ENCODE measurements around the gene EEIG1.

DNA sequence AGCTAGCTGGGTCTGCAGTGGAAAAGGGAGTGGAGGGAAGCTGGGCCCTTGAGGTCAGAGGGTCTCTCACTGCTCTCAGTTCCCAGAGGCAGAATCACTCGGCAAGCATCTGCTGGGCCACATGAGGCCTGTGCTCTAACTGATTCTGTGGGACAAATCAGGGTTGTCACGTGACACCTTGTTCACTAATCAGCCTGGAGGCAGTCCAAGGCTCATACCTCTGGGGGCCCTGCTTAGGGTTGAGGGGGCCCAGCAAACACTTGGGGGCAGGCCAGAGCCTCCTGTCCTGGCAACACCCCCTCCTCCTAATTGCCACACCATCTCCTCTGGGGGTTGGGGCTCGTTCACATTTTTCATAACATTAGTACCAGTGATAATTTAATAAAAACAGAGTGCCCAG lies 34.1 kb downstream of the EEIG1 start:
- TF ChIP-seq TAF1 (IDR thresholded peaks at IDR 0.05; ENCODE audit: borderline replicate concordance, insufficient read depth, low read length): no peak
- TF ChIP-seq, protein P1, sequence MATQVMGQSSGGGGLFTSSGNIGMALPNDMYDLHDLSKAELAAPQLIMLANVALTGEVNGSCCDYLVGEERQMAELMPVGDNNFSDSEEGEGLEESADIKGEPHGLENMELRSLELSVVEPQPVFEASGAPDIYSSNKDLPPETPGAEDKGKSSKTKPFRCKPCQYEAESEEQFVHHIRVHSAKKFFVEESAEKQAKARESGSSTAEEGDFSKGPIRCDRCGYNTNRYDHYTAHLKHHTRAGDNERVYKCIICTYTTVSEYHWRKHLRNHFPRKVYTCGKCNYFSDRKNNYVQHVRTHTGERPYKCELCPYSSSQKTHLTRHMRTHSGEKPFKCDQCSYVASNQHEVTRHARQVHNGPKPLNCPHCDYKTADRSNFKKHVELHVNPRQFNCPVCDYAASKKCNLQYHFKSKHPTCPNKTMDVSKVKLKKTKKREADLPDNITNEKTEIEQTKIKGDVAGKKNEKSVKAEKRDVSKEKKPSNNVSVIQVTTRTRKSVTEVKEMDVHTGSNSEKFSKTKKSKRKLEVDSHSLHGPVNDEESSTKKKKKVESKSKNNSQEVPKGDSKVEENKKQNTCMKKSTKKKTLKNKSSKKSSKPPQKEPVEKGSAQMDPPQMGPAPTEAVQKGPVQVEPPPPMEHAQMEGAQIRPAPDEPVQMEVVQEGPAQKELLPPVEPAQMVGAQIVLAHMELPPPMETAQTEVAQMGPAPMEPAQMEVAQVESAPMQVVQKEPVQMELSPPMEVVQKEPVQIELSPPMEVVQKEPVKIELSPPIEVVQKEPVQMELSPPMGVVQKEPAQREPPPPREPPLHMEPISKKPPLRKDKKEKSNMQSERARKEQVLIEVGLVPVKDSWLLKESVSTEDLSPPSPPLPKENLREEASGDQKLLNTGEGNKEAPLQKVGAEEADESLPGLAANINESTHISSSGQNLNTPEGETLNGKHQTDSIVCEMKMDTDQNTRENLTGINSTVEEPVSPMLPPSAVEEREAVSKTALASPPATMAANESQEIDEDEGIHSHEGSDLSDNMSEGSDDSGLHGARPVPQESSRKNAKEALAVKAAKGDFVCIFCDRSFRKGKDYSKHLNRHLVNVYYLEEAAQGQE (IDR thresholded peaks at IDR 0.05; ENCODE audit: insufficient read depth in 1 of 2, low read depth in 2 of 2, low read length in 2 of 2): no peak
- no peak for TF ChIP-seq POLR2AphosphoS5 (IDR thresholded peaks at IDR 0.05; ENCODE audit: low read depth, low read length)
- no peak for TF ChIP-seq SIN3A (IDR thresholded peaks at IDR 0.05; ENCODE audit: borderline replicate concordance, insufficient read depth, low read length)
- no peak for TF ChIP-seq FOXP2 (optimal IDR thresholded peaks at IDR 0.05; ENCODE audit: borderline replicate concordance, extremely low read depth, extremely low read length, insufficient read depth)
